ENCODE measurements around the gene LTBP3. TPM values are rescaled to one million over a fixed set of nuclear protein-coding genes. Genes with fewer than 3 reads are reported as not detected.

LTBP3 gene
- polyA plus RNA-seq, 5 donors = 184 to 305 (median 276) TPM

DNA sequence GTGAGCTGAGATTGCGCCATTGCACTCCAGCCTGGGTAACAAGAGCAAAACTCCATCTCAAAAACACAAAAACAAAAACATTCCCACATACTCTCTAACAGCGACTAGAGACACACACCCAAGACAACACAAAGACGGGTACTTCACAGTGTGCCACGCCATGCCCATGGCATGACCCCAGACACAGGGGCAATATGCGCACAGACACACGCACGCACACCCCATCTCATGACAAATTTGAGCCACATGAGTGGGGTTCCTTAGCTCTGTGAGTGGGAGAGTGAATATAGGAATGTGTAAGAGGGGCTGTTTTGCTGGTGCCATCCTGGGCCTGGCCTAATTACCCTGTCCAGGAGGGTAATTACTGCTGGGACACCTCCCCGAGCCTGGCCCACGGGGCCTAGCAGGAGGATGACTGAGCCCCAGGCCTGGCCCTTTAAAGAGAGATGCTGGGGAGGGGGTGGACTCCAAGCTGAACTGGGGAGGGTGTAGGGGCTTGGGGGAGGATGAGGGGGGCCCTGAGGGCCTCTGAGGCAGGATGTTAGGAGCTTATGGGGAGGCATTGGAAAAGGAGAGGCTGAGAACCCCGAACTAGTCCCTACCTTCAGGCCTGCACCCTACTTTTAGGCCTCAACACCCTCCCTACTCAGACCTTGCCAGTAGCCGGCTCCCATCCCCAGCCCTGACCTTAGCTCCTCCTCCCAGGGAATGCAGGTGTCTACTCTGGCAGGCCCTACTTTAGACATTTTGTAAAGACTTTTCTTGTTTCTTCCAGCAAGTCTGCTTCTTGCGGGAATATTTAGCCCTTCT lies 1.5 kb downstream of the LTBP3 start:
- no peak for DNase-seq

DNA sequence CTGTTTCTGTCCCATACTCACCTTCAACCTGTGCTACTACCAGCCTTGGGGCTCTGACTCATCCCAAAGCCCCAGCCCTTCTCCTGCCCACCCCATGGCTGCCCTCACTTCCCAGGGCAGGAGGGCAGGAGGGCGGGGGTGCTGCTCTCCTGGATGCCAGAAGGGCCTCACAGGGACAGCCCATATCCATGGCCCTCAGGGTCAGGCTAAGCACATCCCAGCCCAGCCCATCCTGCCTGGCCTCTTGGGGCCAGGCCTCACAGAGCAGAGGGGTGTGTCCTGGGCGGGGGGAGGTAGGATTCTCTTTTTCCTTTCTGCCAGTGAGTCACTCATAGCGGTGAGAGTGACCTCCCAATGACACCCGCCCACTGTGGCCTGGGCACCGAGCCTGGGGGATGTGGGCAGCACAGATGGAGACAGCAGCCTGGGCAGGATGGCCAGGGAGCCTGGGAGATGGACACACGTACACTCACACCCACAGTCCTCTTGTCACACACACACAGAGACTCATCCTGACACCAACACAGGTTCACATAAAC lies 2.4 kb downstream of the LTBP3 start:
- DNase-seq = no peak

DNA sequence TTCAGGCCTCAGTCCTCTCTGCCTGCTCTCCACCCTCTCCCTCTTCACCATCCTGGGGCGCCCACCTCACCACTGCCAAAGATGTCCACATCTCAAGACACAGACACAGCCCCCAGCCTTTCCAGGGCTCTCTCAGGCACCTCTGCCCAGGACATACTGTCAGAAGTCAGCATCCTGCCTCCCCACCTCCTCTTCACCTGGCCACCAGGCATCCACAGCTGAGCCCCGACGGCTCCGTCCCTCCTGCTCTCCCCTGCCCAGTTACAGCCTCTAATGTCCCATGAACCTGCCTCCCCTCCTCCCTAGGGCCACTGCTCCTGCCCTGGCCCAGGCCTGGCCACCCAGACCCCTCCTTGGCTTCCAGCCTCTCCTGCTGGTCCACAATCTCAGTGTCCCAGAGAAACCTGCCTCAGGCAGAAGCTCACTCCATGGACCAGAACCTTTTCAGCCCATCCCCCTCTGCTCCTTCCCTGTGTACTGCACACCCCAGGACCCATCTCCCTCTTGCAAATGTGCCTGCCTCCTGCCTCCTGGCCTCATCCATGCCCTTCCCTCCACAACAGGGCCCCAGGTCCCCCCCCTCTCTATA lies 3.2 kb downstream of the LTBP3 start:
- no peak for DNase-seq

DNA sequence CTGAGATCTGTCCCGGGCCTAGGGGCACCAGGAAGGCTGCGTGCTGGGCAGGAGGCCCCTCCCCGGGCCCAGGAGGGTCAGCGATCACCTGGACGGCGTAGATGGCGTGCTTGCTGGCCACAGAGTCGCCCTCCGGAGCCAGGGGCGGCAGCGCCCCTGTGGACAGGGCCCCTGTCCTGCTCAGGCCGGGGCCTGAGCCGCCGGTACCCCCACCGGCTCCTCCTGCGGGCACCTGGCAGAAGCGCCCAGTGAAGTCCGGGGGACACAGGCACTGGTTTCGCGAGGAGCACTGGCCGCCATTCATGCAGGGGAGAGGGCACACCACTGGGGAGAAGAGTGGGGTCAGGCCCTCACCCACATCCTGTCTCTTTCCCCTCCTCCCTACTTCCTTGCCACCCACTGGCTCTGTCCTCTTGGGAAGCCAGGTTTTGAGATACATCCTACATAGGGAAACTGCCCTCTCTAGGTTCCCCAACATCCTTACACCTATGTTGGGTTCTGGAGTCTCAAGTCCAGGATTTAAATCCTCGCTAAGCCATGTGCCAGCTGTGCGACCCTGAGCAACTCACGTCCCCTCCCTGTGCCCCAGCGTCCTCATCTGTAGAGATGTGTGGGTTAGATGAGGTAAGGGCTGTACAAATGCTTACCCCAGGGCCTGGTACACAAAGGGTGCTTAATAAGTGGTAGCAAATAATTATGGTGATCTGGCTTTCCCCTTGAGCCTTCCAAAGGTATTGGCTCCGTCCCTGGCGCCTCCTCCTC lies 3.9 kb downstream of the LTBP3 start:
- no peak for DNase-seq

DNA sequence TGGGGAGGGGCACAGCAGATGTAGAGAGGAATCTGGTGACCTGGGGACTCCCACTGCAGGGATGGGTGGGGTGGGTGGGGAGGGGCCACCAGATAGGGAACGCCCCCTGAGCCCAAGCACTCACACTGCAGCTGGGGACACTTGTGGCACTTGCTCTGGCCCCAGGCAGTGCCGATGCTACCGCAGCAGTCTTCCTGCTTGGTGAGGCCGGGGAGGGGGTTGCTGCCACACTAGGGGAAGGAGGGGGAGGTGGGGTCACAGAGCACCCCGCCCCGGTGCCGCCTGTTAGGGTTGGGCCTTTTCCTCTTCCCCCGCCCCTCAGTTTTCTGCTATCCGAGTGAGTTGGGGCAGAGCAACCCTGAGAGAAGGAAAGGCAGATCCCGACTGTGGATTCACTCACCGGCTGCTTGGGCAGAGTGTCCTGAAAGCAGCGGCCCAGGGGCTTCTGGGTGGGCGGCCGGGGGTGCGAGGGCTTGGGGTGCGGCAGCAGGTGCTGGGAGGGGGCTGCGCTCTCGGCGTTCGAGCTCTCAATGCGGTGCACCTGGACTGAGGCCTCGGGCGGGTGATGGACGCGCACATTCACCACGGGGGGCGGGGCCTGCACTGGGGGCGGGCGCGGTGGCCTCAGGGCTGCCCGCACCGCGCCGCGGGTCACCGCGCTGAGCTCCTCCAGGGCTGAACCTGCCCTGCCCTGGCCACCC lies 4.7 kb downstream of the LTBP3 start:
- DNase-seq = no peak

DNA sequence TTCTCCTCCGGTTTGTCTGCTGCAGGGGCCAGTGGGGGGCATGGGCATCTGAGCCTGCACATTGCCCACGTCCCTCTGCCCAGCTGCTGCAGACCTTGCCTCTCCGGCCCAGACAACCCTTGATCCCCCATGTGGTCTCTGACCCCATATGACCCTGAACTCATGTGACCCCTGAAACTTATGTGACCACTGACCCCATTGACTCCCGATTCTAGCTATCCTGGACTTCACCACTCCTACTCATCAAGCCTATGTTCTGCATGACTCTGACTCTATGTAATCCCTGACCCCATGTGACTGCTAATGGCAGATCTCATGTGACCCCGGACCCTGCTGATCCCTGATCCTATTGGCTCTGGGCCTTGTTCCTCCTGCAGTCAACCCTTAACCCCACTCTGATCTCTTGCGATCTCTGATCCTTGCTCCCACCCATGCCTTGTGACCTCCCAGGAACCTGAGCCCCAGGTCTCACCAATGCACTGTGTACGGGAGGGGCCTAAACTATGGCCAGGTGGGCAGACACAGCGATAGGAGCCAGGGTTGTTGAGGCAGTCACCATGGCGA lies 5.7 kb downstream of the LTBP3 start:
- DNase-seq = no peak

DNA sequence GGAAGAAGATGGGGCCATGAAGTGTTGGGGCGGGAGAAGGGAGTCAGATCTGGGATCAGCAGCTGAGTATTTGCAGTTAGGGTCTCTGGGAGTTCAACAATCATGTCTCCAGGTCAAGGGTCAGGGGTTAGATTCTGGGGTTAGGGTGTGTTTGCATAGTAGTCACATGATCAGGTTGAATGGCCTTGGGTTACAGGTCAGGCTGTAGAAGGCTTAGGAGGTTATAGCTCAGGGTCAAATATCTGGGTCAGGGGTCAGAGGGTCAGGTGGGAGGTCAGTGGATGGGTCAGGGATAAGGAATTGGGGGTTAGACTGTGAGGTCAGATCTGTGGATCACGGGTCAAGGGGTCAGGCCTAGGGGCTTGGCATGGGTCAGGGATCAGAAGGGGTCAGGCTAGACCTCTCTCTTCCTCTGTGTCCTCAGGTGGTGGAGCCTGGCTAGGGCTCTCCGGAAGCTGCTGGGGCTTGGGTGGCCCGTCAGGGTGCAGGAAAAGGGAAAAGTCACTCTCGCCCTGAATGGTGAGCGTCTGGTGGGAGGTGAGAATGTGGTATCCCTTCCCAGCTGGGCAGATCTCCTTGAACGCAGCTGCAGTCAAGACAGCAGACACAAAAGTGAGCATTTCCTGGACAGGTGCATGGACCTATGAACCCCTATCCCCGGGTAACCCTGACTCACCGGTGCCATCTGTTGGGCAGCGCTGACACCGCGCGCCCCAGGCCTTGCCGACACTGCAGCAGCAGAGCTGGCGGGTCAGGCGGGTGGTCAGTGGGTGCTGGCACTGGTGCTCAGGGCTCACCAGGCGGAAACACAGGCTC lies 6.4 kb downstream of the LTBP3 start:
- no peak for DNase-seq

DNA sequence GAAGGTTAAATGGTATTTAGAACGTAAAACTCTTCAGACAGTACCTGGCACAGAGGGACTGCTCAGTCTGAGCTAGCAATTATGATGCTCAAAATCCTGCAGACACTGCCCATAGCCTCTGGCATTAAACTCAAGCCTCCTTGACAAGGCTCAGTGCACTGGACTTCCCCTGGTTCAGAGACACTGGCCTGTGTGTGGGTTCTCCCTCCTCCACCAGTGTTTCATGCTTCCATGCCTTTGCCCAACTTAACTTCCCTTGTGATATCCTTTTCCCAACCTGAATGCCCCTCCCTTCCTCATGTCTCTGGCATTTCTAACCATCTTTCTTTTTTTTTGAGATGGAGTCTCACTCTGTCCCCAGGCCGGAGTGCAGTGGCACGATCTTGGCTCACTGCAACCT lies 9.1 kb downstream of the LTBP3 start:
- no peak for DNase-seq

DNA sequence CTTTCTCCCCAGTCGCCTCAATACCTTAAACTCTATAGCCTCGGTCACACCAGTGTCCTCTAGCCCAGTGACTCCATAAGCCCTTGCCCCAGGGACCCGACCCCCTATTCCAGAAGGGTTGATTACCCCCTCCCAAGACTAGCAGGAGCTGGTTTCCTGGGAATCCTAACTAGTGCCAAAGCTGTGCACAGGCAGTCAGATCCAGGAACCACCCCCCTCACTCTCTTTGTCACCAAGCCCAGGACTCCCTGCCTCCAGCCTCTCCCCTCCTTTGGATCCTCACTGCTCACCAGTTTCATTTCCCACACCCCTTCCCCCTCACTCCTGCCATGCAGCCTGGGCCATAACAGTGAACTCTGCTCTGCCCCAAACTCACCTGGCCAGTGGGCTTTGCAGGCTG lies 9.8 kb downstream of the LTBP3 start:
- DNase-seq = no peak

DNA sequence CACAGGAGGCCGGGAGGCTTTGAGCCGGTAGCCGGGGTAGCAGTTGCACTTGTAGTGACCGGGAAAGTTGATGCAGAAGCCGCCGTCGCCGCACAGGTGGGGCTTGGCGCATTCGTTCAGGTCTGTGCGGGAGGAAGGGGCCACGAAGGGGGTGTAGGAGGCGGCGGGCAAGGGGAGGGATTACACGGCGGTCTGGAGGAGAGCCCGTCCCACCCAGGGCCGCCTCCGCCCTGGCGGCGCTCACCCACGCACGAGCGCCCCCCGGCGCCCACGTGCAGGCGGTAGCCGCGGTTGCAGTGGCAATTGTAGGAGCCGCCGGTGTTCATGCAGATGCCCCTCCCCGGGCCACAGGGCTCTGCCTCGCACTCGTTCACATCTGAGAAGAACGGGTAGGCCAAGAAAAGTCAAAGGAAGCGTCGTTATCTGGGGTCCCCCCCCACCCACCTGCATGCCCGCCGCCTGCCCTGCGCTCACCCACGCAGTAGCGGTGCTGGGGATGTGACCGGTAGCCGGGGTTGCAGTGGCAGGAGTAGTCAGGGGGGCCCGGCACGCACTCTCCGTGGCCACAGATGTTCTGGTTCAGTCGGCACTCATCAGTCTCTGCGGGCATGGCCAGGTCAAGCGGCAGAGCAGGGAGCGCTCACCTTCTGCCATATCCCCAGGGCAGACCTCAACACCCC lies 10.6 kb downstream of the LTBP3 start:
- DNase-seq = no peak

DNA sequence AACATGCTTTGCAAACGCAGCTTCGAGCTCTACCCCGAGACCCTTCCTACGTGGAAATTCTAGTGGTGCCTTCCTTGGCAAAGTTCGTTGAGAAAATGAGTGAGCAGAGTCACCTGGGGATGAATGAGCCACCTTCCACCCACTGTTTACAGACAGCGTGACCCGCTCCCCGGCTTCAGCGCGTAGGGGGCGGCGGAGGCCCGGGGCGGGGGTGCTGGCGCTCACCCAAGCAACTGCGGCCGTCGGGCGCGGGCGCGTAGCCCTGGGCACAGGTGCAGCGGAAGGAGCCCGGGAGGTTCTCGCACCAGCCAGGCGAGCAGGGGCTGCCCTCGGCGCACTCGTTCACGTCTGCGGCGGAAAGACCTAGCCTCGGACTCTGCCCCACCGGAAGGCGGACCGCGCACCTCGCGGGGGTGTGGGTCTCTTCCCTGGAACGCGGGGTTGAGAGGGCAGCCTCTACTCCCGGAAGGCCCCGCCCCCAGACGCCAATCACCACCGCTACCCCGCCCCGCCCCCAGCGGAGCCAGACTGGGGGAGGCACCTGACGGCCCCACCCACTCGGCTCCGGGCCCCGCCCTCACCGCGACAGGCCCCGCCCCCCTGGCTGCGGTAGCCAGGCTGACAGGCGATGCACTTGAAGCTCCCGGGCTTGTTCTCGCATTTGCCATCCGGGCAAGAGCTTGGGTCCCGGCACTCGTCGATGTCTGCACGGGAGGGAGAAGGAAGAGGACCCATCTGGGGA lies 11.8 kb downstream of the LTBP3 start:
- no peak for DNase-seq

DNA sequence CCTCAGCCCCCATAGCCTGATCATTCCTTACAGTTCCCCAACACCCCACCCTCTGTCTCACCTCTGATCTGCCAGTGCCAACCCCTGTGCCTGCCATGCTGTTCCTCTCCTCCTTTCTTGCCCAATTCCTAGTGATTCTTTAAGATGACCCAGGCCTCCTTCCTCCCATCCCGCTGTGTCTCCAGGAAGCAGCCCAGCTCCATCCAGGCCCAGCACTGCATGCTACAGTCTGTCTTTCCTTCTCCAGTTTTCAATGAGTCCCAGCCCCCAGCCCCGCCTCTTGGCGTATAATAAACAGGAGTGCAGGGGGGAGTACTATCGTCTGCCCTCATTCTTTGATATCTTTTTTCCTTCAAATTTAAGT lies 12.3 kb downstream of the LTBP3 start:
- no peak for DNase-seq

DNA sequence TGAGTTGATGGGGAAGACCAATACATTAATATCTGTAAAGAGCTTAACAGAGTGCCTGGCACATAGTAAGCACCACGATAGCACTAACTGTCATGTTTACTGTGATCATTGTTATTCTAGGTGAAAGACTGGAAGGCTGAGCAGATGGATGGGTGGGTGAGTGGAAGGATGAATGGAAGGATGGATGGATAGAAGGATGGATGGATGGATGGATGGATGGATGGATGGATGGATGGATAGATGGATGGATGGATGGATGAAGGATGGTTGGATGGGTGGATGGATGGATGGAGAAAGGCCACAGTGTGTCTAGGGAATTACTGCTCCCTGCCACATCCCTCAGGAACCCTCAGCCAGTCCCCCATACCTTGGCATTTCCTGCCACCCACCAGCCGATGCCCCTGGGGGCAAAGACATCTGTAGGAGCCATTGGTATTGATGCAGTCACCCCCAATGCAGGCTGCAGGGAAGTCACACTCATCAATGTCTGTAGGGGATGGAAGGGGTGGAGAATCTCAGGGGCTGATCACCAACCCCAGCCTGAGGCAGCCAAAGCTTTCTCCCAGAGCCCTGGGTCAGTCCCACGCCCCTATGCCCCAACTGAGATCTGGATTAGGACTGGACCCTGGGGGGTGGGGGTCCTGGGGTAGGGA lies 15.3 kb downstream of the LTBP3 start:
- DNase-seq = no peak

DNA sequence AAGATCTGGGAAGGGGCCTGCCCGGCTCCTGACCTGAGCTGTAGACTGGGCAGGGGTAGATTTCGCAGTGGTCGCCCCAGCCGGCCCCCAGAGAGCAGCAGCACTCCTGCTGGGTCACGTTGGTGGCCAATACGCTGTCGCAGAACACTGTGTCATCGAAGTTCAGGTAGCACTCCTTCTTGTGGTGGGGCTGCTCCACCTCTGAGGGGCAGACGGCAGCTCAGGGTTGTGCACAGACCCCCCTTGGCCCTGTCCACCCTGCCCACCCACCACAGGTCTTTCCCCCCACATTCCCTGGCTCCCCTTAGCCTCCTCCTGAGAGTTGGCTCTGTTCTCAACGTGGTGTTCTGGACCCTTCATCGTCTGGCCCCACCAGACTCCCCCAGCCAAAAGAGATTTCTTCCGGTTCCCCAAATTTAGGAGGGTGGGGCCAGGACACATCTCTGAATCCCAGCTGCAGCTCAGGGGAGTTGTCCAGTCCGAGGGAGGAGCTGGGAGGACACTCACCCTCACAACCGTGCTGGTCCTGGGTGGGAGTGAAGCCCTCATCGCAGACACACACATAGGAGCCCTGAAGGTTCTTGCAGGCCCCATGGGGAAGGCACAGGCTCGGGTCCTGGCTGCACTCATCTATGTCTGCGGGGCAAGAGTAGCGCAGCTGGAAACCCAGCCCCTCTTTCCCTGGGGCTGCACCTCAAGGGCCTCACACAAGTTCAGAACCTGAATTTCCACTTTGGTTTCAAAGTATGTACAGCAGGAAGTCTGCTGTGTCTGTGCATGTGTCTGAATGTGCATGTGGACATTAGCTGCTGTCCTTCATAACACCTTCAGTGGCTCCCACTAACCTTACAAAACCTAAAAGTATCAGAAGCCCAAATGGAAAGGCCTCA lies 16.8 kb downstream of the LTBP3 start:
- peak in 1 of 2 donors; percentile 48 for DNase-seq

DNA sequence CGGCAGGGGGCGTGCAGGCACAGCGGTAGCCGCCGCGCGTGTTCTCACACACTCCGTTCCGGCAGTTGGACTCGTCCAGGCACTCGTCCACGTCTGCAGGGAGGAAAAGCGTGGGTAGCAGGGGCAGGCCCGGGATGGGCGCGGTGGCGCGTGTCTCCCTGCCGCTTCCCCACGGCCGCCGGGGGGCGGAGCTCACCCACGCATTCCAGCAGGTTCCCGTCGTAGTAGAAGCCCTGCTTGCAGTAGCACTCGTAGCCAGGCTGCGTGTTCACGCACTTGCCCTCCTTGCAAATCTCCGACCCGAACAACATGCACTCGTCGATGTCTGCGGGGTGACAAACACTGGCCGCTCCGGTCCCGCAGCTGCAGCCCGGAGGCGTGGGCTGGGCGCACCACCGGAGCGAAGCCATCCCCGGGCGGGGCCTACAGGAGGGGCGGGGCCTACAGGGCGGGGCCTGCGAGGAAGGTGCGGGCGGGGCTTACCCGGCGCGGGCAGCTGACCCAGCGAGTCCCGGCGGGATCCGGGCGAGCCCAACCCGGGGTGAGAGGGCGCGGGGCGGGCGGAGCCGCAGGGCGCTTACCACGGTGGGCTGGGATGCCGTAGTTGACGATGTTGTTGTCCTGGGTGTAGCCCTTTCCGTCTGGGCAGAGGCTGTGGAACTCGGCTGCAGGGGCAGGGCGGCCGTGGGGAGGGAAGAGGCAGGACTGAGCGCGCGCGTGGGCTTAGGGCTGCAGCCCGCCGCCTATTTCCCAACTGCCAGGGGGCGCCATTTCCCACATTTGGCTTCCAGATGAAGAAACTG lies 17.7 kb downstream of the LTBP3 start:
- DNase-seq = peak; percentile 81 to 82

DNA sequence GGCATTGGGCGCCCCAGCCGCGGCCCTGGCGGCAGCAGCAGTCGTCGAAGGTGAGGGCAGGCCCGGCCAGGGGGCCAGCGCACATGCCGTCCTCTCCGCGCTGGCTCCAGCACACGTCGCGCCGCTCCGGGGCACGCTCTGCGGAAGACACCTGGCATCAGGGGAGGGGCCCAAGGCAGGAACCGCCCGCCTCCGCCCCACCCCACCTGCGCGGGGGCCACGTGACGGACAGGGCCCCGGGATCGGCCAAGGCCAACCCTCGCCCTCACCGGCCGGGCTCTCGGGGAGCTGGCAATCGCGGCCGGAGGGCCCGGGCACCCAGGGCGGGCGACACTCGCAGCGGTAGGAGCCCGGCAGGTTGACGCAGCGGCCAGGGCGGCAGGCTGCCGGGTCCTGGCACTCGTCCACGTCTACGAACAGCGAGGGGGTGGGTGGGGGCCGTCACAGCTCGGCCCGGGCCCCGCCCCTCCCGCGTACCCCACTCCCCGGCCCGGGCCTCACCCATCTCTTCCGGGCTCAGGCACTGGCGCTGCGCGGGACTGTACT lies 18.3 kb downstream of the LTBP3 start:
- no peak for DNase-seq
